Renal cortex interstitium (tissue), 11 donors: Measurements from ENCODE around the gene COX6A2. TPM values are rescaled to one million over a fixed set of nuclear protein-coding genes. Genes with fewer than 3 reads are reported as not detected.
"Not testable (repeated sequence)": the region's sequence is repeated elsewhere in the genome, so short reads cannot be mapped to it uniquely, and the experiment has no call there.

Experiments
- DNase-seq, 11 donors: peaks; one replicate each; pipeline ENCODE4 v3.0.0-alpha.2; 2013; ENCODE audit warnings: low read depth in 9 of 11, low spot score in 4 of 11; ENCODE audit errors: extremely low read depth in 1 of 11
- polyA plus RNA-seq, 3 donors: library from polyadenylated mRNA; unstranded; fragments of 120-200 nt; gene quantifications; one replicate each; pipeline ENCODE4 v1.2.1, GENCODE V29; 2013; ENCODE audit not compliant: insufficient read length in 3 of 3

COX6A2 gene
- polyA plus RNA-seq, 3 donors: 0.51 to 1.6 (median 1.2) TPM

GRCh38 chr16:31445931-31446330, 17.8 kb upstream of the COX6A2 start:
- DNase-seq: not testable (repeated sequence)

- DNase-seq: no peak
Observed at GRCh38 chr16:31441956-31442355, 13.8 kb upstream of the COX6A2 start.

GRCh38 chr16:31440516-31441184, 12.5 kb upstream of the COX6A2 start:
- DNase-seq: no peak

- DNase-seq: no peak
Observed at GRCh38 chr16:31439519-31439918, 11.4 kb upstream of the COX6A2 start.

GRCh38 chr16:31439023-31439422, 10.9 kb upstream of the COX6A2 start:
- not testable (repeated sequence) for DNase-seq

- no peak for DNase-seq
Observed at GRCh38 chr16:31438414-31438813, 10.3 kb upstream of the COX6A2 start.

- DNase-seq: no peak
Observed at GRCh38 chr16:31436221-31437045, 8.3 kb upstream of the COX6A2 start.

- no peak for DNase-seq
Observed at GRCh38 chr16:31435341-31436220, 7.4 kb upstream of the COX6A2 start.

GRCh38 chr16:31430380-31431052, 2.4 kb upstream of the COX6A2 start:
- DNase-seq: no peak

- no peak for DNase-seq
Observed at GRCh38 chr16:31429796-31430195, 1.6 kb upstream of the COX6A2 start.

GRCh38 chr16:31429314-31429713, 1.2 kb upstream of the COX6A2 start:
- no peak for DNase-seq

GRCh38 chr16:31428638-31429247, 583 bp upstream of the COX6A2 start:
- DNase-seq: no peak

- peak in 9 of 11 donors; percentile 22 to 49 (median 36) for DNase-seq
Observed at GRCh38 chr16:31427441-31428278, 500 bp downstream of the COX6A2 start.

GRCh38 chr16:31423801-31424200, 4.4 kb downstream of the COX6A2 start:
- DNase-seq: no peak

- DNase-seq: no peak
Observed at GRCh38 chr16:31423241-31423640, 4.9 kb downstream of the COX6A2 start.

- DNase-seq: no peak
Observed at GRCh38 chr16:31421587-31421986, 6.6 kb downstream of the COX6A2 start.

- no peak for DNase-seq
Observed at GRCh38 chr16:31420037-31420436, 8.1 kb downstream of the COX6A2 start.

- no peak for DNase-seq
Observed at GRCh38 chr16:31417916-31418315, 10.2 kb downstream of the COX6A2 start.
